HEK293T (cell line): ENCODE data around the gene GAS2L2.

Experiments used
- ARNT ChIP-seq: fragments of 450-650 bp; IDR thresholded peaks from 2 replicates; pipeline ENCODE4 v1.6.1; 2017; ENCODE audit warnings: mild to moderate bottlenecking
- BHLHE40 ChIP-seq: fragments of 450-650 bp; IDR thresholded peaks from 2 replicates; pipeline ENCODE4 v1.6.1; 2016; ENCODE audit warnings: mild to moderate bottlenecking, moderate library complexity, borderline replicate concordance
- CTBP1 ChIP-seq: fragments of 450-650 bp; IDR thresholded peaks from 2 replicates; pipeline ENCODE4 v1.6.1; 2016; ENCODE audit warnings: borderline replicate concordance
- ELF4 ChIP-seq: fragments of 450-650 bp; IDR thresholded peaks from 2 replicates; pipeline ENCODE4 v1.6.1; 2017; ENCODE audit warnings: antibody characterized with exemption
- FOXK2 ChIP-seq: fragments of 450-650 bp; IDR thresholded peaks from 2 replicates; pipeline ENCODE4 v1.6.1; 2016; ENCODE audit warnings: mild to moderate bottlenecking
- HDGF ChIP-seq: fragments of 450-650 bp; IDR thresholded peaks from 2 replicates; pipeline ENCODE4 v1.6.1; 2017; ENCODE audit warnings: antibody characterized with exemption, borderline replicate concordance
- L3MBTL2 ChIP-seq: fragments of 450-650 bp; conservative IDR thresholded peaks from 2 replicates; pipeline ENCODE4 v1.6.1; 2016; ENCODE audit warnings: mild to moderate bottlenecking
- NFRKB ChIP-seq: fragments of 450-650 bp; IDR thresholded peaks from 2 replicates; pipeline ENCODE4 v1.6.1; 2016; ENCODE audit warnings: mild to moderate bottlenecking, moderate library complexity
- SP1 ChIP-seq: fragments of 450-650 bp; IDR thresholded peaks from 2 replicates; pipeline ENCODE4 v1.6.1; 2017
- SUZ12 ChIP-seq: fragments of 450-650 bp; IDR thresholded peaks from 2 replicates; pipeline ENCODE4 v1.6.1; 2016; ENCODE audit warnings: mild to moderate bottlenecking
- TARDBP ChIP-seq: fragments of 450-650 bp; IDR thresholded peaks from 2 replicates; pipeline ENCODE4 v1.6.1; 2016

GRCh38 chr17:35747540-35748017 is 5.5 kb downstream of the GAS2L2 start:
- TF ChIP-seq FOXK2: no peak
- TF ChIP-seq SUZ12: no peak
- no peak for TF ChIP-seq BHLHE40
- no peak for TF ChIP-seq SP1
- no peak for TF ChIP-seq ELF4
- TF ChIP-seq CTBP1: no peak
- TF ChIP-seq HDGF: no peak
- no peak for TF ChIP-seq NFRKB
- no peak for TF ChIP-seq L3MBTL2
- TF ChIP-seq TARDBP: no peak
- no peak for TF ChIP-seq ARNT
